ENCODE results near the gene THOC7.

DNA sequence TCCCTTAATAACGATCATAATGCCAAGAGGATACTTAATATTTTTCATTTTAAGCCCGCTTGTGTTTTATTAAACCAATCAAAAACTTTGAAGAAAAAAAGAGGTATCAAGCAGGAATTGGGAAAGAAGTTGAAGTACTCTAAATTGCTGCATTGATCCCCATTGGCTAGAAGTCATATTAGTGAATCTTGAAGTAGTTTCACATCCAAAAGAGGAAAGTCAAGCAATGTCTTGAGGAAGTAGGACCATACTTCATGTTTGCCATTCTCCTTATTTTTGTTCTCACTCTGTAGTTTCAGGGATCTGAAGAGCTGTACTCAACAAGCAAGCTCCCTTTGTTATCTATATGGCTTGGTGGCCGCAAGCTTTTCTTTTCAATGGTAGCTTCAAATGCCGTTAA lies 46.4 kb upstream of the THOC7 start:
- TF ChIP-seq GATA2 (IDR thresholded peaks at IDR 0.05; ENCODE audit: low read depth, low read length): no peak
- TF ChIP-seq GATA3 (IDR thresholded peaks at IDR 0.05; ENCODE audit: low read depth, low read length): no peak

Data from SH-SY5Y (cell line).